NCI-H187 treated with DMSO at 0.1 percent for 48 hours (cell line): ENCODE measurements around the gene PCNT.
"Not testable (repeated sequence)": the region's sequence is repeated elsewhere in the genome, so short reads cannot be mapped to it uniquely, and the experiment has no call there.

Experiments
- DNase-seq: peaks from one replicate; lab custom pipeline; 2025; lab: John Stamatoyannopoulos, UW

The PCNT gene

DNA sequence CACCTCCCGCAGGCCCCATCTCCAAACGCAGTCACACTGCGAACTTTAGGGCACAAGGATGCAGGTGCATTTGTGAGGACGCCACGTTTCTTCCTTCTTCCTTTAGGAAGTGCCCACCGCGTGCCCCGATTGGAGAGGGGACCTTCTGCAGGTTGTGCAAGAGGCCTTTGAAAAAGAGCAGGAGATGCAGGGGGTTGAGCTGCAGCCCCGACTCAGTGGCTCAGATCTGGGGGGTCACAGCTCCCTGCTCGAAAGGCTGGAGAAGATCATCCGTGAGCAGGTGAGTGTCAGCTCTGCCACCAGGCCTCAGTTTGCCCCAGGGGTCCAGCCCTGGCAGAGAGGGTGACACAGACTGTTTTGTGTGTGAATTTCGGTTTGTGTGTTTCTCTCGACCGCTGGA lies 103.6 kb downstream of the PCNT start:
- DNase-seq = no peak

DNA sequence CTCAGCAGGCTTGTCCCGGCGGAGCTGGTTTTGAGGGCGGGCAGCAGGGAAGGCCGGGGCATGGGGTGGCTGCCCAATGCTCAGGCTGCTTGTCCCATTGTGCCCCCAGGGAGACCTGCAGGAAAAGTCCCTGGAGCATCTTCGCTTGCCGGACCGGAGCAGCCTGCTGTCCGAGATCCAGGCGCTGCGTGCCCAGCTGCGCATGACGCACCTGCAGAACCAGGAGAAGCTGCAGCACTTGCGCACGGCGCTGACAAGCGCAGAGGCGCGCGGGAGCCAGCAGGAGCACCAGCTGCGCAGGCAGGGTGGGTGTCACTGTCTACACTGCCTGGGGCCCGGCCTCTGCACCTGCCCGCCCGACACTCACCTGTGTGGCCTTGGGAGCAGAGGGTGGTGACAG lies 104.3 kb downstream of the PCNT start:
- no peak for DNase-seq

DNA sequence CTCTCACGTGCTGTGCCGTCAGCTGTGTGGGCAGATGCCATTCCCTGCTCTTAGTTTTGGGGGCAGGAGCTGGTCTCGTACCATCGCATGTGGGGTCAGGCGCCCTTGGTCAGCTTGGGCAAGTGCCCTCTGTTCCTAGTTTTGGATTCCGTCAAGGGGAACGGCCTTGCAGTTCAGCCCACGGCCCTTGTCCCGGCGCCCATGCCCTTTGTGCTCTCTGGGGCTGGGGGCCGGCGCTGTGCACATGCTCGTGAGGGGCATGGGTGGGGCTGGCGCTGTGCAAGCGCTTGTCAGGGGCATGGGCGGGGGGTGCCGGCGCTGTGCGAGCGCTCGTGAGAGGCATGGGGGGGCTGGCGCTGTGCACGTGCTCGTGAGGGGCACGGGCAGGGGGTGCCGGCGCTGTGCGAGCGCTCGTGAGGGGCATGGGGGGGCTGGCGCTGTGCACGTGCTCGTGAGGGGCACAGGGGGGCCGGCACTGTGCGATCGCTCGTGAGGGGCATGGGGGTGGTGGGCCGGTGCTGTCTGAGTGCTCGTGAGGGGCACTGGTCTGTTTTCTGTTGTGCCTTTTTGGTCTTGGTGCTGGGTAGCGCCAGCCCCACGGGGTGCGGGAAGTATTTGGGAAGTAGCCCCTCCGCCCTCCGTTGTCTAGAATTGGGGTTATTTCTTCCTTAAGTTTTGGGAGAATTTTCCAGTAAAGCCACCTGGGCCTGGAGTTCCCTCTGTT lies 105.2 kb downstream of the PCNT start:
- no peak for DNase-seq

- no peak for DNase-seq
Observed at GRCh38 chr21:46429754-46430681, 106.1 kb downstream of the PCNT start.

DNA sequence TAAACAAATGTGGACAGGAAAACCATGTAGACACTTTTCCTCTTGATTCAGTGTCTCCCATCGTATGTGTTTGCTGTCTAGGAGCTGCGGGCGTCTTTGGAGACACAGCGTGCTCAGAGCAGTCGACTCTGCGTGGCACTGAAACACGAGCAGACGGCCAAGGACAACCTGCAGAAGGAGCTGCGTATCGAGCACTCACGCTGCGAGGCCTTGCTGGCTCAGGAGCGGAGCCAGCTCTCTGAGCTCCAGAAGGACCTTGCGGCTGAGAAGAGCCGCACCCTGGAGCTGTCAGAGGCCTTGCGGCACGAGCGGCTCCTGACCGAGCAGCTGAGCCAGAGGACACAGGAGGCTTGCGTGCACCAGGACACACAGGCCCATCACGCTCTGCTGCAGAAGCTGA lies 107.5 kb downstream of the PCNT start:
- DNase-seq = no peak

DNA sequence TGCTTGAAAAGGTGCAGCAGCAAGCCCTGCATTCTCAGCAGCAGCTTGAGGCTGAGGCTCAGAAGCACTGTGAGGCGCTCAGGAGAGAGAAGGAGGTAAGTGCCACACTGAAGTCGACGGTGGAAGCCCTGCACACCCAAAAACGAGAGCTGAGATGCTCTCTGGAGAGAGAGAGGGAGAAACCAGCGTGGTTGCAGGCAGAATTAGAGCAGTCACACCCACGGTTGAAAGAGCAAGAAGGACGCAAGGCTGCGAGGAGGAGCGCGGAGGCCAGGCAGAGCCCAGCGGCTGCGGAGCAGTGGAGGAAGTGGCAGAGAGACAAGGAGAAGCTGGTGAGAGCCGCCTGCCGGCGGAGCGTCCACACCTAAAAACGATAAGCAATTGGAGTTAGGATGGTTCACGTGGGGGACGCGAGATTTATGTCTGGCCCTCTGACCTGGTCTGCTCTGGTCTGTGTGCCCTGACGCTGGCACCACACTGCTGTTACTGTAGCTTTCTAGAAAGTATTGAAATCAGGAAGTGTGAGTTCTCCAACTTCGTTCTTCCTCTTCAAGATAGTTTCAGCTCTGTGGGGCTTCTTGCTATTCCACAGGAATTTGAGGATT lies 108.0 kb downstream of the PCNT start:
- DNase-seq = no peak

DNA sequence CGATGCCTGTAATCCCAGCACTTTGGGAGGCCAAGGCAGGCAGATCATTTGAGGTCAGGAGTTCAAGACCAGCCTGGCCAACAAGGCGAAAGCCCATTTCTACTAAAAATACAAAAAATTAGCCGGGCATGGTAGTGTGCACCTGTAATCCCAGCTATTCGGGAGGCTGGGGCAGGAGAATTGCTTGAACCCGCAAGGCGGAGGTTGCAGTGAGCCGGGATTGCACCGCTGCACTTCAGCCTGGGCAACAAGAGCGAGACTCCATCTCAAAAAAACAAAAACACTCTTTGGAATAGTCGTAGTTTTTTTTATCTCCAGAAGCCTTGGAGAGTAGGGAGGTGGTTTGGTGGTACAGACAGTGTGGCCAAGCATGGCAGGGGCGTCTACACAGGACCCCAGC lies 109.2 kb downstream of the PCNT start:
- not testable (repeated sequence) for DNase-seq

DNA sequence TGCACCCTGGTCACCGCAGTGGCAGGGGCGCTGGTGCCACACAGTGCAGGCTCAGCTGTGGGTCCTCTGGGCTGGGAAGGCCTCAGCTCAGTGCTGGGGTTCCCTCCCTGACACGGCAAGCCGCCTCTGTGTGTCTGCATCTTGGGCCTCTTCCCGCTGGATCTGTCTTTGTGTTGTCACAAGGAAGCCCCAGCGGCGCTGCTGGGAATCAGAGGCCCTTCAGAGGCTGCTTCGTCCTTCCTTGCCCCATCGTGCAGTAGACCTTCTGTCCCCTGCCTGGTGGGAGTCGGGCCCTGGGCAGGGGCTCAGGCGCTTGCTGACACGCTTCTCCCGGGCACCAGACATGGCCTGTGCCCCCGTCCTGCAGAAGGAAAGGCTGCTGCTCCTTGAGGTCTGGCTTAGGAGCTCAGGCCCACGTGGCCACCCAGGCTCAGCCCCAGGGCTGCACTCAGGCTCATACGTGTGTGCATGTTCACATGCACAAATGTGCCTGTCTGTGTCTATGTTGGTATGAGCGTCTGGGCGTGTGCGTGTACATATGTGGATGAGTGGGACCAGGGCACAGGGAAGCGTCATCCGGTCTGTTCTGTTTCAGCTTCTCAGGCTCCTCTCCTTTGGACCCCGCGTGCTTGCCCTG lies 110.5 kb downstream of the PCNT start:
- DNase-seq = no peak

GRCh38 chr21:46435786-46436227 lies 111.9 kb downstream of the PCNT start:
- no peak for DNase-seq

GRCh38 chr21:46436621-46437020 lies 112.7 kb downstream of the PCNT start:
- DNase-seq = no peak

DNA sequence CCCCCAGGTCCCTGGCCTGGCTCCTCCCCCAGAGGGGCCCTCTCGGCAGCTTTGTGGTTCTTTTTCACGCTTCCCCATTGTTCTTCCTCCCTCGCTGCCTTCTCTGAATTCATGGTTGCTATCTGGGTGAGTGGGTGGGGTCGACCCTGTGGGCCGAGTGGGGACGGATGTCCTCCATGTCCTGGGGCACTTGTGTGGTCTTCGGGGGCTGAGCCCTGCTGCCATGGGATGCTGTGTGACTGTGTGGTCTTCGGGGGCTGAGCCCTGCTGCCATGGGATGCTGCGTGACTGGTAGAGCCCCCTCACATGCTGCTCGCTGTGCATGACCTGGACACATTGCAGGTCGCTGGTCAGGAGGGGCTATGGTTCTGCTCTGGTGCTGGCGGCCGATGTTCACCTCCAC lies 113.1 kb downstream of the PCNT start:
- no peak for DNase-seq

DNA sequence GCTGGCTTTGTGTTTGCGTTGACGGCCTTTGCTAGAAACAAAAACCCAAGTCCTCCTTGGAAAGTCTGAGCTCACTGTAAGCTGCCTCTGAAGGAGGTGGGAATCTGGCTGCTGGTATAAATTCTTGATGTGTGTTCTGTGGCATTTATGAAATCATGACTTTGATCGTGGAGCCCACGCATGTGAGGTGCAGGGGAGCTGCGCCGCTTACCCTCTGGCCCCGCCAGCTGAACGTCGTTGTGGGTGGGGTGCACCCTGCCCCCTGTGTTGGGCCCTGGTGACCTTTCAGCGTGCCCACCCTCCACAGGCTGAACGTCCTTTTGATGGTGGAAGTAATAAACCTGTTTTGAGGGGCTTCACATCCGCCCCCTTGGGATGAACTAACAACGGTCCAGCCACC lies 113.6 kb downstream of the PCNT start:
- no peak for DNase-seq

- DNase-seq = no peak
Observed at GRCh38 chr21:46438241-46438640, 114.3 kb downstream of the PCNT start.

DNA sequence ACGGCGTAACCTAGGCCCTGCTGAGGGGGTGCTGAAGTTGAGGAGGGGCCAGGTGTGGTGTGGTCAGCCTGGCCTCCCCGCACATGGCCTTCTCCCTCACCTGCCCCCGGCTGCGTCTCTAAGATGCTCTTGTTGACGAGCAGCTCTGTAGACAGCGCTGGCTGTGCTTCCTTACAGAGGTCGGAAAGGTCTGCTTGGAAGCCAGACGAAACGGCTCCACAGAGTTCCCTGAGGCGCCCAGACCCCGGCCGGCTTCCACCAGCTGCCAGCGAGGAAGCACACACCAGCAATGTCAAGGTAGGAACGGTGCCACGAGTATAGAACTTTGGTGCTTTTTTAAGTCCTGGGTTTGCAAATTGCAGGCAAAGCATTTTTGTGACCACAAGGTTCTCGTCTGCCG lies 116.0 kb downstream of the PCNT start:
- DNase-seq = no peak

DNA sequence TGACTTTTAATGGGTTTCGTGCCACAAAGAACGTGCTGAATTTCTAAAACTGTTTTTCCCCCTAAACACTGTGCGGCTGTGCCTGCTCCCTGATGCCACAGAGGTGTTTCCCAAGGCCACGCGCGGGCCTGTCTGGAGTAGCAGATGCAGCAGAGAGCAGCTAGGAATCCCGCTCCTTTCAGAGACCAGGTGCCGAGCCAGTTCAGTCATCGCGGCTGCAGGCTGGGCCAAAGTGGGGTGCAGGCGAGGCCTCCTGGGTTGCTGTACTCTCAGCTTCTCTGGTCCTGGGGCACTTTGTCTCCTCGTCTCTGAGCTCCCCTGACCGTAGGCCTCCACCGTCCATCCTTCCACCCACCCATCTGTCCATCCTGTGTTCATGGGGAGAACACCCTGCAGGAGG lies 117.4 kb downstream of the PCNT start:
- DNase-seq = no peak

- DNase-seq = no peak
Observed at GRCh38 chr21:46441961-46442498, 118.1 kb downstream of the PCNT start.

GRCh38 chr21:46442938-46443337 lies 119.0 kb downstream of the PCNT start:
- DNase-seq = no peak

GRCh38 chr21:46443910-46444309 lies 120.0 kb downstream of the PCNT start:
- DNase-seq = no peak

DNA sequence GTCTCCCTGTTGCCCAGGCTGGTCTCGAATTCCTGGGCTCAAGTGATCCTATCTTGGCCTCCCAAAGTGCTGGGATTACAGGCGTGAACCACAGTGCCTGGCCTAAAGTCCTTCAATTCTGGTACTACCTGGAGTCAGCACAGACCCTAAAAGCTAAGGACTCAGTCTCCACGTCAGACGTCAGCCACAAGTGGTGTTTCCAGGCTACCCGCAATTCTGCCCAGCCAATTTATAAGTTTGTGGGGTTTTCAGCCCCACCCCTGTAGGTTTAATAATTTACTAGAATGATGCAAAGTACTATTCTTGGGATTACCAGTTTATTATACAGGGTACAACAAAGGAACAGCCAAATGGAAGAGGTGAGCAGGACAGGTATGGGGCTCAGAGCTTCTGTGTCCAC lies 124.2 kb downstream of the PCNT start:
- no peak for DNase-seq

DNA sequence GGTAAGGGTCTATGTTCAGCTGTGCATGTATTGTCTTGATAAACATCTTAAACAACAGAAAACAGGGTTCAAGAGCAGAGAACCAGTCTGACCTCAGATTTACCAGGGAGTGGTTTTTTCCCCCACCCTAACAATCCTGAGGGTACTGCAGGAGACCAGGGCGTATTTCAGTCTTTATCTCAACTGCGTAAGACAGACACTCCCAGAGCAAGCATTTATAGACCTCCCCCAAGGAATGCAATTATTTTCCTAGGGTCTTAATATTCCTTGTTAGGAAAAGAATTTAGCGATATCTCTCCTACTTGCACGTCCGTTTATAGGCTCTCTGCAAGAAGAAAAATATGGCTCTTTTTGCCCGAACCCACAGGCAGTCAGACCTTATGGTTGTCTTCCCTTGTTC lies 124.9 kb downstream of the PCNT start:
- DNase-seq = not testable (repeated sequence)

DNA sequence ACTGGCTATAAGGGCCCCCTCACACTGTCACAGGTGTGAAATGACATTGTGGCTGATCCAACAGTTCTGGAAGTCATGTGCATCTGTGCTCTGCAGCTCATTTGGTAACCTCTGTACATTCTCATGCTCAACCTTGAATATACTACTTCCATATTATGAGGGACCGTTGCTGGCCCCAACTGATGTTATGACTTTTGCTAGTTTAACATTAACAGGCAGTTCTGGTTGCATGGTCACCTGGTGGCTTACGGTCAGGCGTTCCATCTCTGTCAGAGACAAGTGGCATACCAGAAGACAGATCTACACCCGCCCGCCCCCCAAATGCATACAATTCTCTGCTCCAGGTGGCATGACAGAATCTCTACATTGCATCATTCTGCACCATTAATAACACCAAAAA lies 128.8 kb downstream of the PCNT start:
- DNase-seq = no peak

- DNase-seq = peak; percentile 53
Observed at GRCh38 chr21:46454142-46454541, 130.2 kb downstream of the PCNT start.
